NCI-H1417 treated with DMSO at 0.1 percent for 48 hours (cell line): ENCODE measurements around the gene SLC35A4.
"Not testable (repeated sequence)": the region's sequence is repeated elsewhere in the genome, so short reads cannot be mapped to it uniquely, and the experiment has no call there.

Experiments used
- DNase-seq: peaks from one replicate; lab custom pipeline; 2025; lab: John Stamatoyannopoulos, UW

SLC35A4 gene

DNA sequence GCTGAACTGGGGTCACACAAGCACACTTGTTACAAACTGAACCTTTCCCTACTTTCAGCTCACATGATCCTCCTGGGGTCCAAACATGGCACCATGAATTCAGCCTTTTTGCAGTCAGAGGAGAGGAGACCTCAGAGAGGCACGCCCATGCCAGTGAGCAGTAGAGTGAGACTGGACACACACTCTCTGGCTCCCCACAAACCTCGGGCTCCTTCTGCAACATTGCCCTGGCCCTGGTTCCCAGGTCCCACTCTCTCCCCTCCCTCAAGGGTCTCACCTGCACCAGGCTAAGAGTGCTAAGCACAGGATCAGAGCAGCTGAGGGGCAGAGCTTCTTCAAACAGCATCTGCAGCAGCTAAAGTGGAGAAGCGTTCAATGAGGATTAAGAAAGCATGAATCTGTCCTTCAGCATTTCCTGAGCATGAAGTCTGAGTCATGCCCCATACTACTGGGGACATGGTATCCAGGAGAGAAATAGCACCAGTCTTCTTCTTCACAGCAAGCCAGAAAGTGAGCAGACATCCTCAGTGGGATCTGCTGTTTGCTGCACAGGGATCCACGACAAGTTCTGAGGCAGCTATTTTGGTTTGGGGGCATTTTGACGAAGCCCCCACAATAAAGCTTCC lies 27.2 kb downstream of the SLC35A4 start:
- no peak for DNase-seq

GRCh38 chr5:140593070-140593469 lies 28.4 kb downstream of the SLC35A4 start:
- not testable (repeated sequence) for DNase-seq

DNA sequence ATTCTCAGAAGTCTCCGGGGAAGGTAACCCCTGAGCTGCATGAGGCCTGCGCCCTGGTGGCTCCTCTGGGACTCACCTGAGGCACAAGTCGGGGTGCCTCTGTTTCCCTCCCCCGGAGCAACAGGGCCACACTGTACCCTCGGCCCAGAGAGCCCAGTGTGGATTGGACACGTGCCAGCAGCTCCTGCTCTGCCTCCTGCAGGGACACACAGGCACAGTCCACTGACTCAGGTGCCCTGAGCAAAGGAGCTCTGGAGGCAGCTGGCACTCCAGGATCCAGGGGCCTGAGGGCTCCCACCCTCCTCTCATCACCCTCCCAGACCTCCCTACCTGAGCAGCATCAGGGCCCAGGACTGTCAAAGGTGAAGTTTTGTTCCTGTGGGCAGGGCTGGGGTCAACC lies 29.5 kb downstream of the SLC35A4 start:
- no peak for DNase-seq

GRCh38 chr5:140595538-140596300 lies 31.1 kb downstream of the SLC35A4 start:
- DNase-seq: no peak

DNA sequence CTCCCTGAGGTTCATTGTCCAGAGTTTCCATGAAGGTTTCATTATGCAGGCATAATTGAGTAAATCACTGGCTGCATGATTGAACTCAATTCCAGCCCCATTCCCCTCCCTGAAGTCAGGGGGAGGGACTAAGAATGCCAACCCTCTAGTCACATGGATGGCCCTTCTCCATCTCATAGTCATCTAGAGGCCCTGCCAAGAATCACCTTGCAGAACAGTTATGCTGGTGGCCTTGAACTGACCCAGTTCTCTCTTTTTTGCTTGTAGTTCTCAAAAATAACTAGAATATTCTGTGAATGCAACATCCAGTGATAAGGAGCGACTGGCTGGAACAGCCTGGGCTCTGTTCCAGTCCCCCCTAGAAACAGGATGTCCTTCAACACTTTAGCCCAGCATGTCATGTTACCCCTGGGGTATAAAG lies 31.7 kb downstream of the SLC35A4 start:
- DNase-seq: no peak

GRCh38 chr5:140598836-140599235 lies 34.2 kb downstream of the SLC35A4 start:
- no peak for DNase-seq

DNA sequence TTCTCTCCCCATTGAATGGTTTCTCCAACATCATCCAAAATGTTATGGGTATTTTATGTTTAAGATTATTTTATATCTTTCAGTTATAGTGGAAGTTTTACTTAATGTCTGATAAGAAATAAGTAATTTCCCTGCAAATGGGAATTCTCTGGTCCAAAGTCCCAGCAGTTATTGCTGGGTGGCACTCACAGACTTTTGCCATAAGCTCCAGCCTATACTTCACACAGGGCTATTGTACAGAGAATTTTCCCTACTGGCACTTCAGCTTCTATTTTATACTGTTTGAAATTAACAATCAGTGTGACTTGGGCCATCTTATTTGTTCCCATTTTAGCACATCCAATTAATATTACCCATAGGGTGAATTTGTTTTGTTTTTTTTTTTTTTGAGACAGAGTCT lies 35.5 kb downstream of the SLC35A4 start:
- DNase-seq: no peak

DNA sequence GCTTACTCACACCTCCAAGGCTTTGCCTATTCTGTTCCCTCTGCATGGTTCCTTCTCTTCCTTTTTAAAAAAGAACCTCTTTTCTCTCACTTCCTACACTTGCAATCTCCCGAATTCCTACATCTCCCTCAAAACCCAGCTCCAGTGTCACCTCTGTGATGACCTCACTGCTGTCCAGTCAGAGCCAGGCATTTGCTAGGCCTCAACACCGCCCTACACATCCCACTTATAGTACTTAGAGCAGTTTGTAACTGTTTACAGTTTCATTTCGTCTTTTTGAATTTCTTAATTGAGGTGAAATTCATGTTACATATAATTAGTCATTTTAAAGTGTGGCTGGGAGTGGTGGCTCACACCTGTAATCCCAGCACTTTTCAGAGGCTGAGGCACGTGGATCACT lies 37.5 kb downstream of the SLC35A4 start:
- DNase-seq: no peak

- not testable (repeated sequence) for DNase-seq
These were observed 38.7 kb downstream of the SLC35A4 start for GRCh38 chr5:140603446-140603698.

- no peak for DNase-seq
These were observed 39.1 kb downstream of the SLC35A4 start for GRCh38 chr5:140603734-140604133.

- DNase-seq: no peak
These were observed 41.3 kb downstream of the SLC35A4 start for GRCh38 chr5:140605879-140606278.

DNA sequence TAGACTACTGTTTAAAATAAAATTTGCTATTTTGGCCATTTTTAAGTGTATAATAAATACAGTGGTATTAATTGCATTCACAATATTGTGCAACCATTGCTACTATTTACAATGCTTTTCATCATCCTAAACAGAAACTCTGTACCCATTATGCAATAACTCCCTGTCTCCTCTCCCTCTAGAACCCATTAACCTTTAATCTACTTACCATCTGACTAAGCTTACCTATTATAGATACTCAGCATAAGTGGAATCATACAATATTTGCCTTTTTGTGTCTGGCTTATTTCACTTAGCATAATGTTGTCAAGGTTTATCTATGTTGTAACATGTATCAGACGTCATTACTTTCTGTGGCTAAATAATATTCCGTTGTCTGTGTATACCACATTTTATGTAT lies 42.4 kb downstream of the SLC35A4 start:
- DNase-seq: no peak

DNA sequence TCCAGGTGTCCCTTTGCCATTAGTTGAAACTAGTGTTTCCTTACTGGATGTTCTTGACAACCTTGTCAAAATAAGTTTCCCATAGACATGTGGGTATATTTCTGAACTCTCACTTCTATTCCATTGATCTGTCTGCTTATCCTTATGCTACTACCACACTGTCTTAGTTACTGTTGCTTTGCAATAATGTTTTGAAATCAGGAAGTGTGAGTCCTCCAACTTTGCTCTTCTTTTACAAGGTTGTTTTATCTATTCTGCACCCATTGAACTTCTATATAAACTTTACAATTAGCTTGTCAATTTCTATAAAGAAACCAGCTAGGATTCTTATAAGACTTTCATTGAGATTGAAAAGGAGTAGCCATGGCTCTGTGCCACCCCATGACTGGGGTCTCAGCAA lies 44.1 kb downstream of the SLC35A4 start:
- DNase-seq: no peak

GRCh38 chr5:140609126-140609525 lies 44.5 kb downstream of the SLC35A4 start:
- no peak for DNase-seq

GRCh38 chr5:140611020-140611521 lies 46.4 kb downstream of the SLC35A4 start:
- no peak for DNase-seq
